M059J (cell line): ENCODE results near the gene PDCD7. TPM values are rescaled to one million over a fixed set of nuclear protein-coding genes. Genes with fewer than 3 reads are reported as not detected.
A peak's percentile ranks its signal among the peaks of the same experiment; 100 is the strongest.
"Not testable (repeated sequence)": the region's sequence is repeated elsewhere in the genome, so short reads cannot be mapped to it uniquely, and the experiment has no call there.

Experiments
- DNase-seq: peaks from one replicate; pipeline ENCODE4 v3.0.0-alpha.2; 2012; ENCODE audit warnings: low read depth
- total RNA-seq: library from RNA; depleted of rRNA; stranded (reverse); fragments of >200 nt; shearing (Covaris generic); gene quantifications from 2 replicates; pipeline ENCODE4 v1.2.3, GENCODE V29; 2014; rRNA removed

The PDCD7 gene, protein sequence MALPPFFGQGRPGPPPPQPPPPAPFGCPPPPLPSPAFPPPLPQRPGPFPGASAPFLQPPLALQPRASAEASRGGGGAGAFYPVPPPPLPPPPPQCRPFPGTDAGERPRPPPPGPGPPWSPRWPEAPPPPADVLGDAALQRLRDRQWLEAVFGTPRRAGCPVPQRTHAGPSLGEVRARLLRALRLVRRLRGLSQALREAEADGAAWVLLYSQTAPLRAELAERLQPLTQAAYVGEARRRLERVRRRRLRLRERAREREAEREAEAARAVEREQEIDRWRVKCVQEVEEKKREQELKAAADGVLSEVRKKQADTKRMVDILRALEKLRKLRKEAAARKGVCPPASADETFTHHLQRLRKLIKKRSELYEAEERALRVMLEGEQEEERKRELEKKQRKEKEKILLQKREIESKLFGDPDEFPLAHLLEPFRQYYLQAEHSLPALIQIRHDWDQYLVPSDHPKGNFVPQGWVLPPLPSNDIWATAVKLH
- total RNA-seq, result 9.2 and 14.5 TPM in 2 replicates

GRCh38 chr15:65133548-65134200, at the start of gene PDCD7:
Gene PDCD7 (minus strand): TSS chr15:65133808. CDS start chr15:65133781, 27 bp downstream.
- peak; percentile 88 for DNase-seq

GRCh38 chr15:65182538-65182937, 48.9 kb upstream of the PDCD7 start:
- no peak for DNase-seq

DNA sequence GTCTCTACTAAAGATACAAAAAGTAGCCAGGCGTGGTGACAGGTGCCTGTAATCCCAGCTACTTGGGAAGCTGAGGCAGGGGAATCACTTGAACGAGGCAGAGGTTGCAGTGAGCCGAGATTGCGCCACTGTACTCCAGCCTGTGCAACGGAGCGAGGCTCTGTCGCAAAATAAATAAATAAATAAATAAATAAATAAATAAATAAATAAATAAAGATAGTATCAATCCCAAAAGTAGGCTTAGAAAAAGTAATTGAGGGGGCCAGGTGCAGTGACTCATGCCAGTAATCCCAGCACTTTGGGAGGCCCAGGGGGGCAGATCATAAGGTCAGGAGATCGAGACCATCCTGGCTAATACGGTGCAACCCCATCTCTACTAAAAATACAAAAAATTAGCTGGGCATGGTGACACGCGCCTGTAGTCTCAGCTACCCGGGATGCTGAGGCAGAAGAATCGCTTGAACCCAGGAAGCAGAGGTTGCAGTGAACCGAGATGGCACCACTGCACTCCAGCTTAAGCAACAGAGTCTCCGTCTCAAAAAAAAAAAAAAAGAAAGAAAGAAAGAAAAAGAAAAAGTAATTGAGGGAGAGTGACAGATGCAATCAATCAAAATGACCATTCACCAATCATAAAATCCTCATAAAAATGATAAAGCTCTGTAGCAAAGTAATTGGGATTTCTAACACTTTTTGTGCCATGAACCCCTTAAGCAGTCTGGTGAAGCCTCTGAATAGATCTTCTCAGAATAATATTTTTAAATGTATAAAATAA, 48.2 kb upstream of the PDCD7 start:
- not testable (repeated sequence) for DNase-seq

GRCh38 chr15:65180167-65180566, 46.6 kb upstream of the PDCD7 start:
- DNase-seq, result no peak

- peak; percentile 21 for DNase-seq
These were observed 44.3 kb upstream of the PDCD7 start for GRCh38 chr15:65177901-65178300.

GRCh38 chr15:65176056-65176455, 42.4 kb upstream of the PDCD7 start:
- DNase-seq, result no peak

DNA sequence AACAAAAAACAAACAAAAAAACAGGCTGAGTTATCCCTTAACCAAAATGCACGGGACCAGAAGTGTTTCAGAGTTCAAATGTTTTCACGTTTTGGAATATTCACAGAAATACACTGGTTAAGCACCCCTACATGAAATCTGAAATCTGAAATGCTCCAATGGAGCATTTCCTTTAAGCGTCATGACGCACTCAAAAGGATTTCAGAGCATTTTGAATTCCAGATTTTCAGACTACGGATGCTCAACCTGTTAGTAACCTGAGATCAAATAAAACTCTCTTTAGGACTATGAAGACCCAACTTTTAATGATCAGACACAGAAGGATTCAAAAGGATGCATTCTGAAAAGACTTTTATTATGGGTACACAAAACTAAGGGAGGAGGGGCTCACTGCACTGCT, 41.9 kb upstream of the PDCD7 start:
- DNase-seq, result no peak

GRCh38 chr15:65174509-65174908, 40.9 kb upstream of the PDCD7 start:
- no peak for DNase-seq

- DNase-seq, result no peak
These were observed 38.9 kb upstream of the PDCD7 start for GRCh38 chr15:65172531-65172930.

GRCh38 chr15:65171428-65171827, 37.8 kb upstream of the PDCD7 start:
- no peak for DNase-seq

GRCh38 chr15:65165875-65166274, 32.3 kb upstream of the PDCD7 start:
- DNase-seq, result no peak

- no peak for DNase-seq
These were observed 30.5 kb upstream of the PDCD7 start for GRCh38 chr15:65164139-65164538.

GRCh38 chr15:65163041-65163440, 29.4 kb upstream of the PDCD7 start:
- DNase-seq, result no peak

- no peak for DNase-seq
These were observed 23.1 kb upstream of the PDCD7 start for GRCh38 chr15:65156692-65157091.

GRCh38 chr15:65154720-65155119, 21.1 kb upstream of the PDCD7 start:
- DNase-seq, result no peak

- DNase-seq, result no peak
These were observed 14.3 kb upstream of the PDCD7 start for GRCh38 chr15:65147902-65148301.

DNA sequence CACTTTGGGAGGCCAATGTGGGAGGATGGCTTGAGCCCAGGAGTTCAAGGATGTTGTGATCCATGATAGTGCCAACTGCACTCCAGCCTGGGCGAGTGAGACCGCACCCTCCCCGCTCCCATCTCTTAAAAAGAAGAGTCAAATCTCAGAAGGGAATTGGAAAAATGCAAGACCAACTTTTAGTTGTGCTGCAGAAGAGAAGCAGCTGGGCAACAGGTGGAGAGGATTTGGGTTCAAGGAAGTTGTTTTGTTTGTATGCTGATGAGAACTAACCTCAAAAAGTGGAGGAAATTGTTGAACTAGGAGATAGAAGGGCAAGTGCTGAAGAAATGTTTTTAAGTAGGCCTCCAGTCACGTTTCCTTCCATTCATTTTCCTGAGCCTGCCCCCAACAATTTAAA, 12.8 kb upstream of the PDCD7 start:
- no peak for DNase-seq

DNA sequence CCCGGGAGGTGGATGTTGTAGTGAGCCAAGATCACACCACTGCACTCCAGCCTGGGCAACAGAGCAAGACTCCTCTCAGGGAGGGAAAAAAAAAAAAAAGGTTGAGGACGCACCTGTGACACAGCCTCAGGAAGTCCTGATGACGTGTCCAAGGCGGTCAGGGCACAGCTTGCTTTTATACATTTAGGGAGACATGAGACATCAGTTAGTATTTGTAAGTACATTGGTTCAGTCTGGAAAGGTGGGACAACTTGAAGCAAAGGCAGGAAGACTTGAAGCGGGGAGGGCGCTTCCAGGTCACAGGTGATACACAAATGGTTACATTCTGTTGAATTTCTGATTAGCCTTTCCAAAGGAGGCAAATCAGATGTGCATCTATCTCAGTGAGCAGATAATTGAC, 5.0 kb upstream of the PDCD7 start:
- DNase-seq, result not testable (repeated sequence)

- not testable (repeated sequence) for DNase-seq
These were observed 4.3 kb upstream of the PDCD7 start for GRCh38 chr15:65137893-65138292.

GRCh38 chr15:65137089-65137488, 3.5 kb upstream of the PDCD7 start:
- not testable (repeated sequence) for DNase-seq

DNA sequence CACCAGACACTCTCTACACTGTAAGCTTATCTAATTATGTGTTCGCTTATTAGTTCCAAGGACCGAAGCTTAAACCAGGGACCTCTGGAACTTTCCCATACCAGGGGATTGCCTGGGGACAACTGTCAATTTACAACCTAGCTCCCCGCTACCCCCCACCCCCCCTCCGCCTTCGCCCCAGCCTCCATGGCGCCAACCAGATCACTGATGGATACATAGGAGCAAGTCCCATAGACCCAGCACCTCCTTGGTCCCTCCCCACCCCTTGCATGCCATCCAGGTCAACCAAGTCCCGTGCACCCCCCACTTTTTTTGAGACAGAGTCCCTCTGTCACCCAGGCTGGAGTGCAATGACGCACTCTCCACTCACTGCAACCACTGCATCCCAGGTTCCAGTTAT, 930 bp upstream of the PDCD7 start:
- DNase-seq, result no peak

- DNase-seq, result peak; percentile 46
These were observed 595 bp downstream of the PDCD7 start for GRCh38 chr15:65132878-65133547.
